Breast epithelium (tissue), 3 donors: ENCODE data around the gene CBARP.

Experiments
- POLR2A ChIP-seq: fragments of 450-650 bp; IDR thresholded peaks from one replicate; pipeline ENCODE4 v1.6.1; 2016; ENCODE audit warnings: antibody characterized with exemption, mild to moderate bottlenecking, moderate library complexity
- POLR2AphosphoS5 ChIP-seq, 3 donors: sonication (generic); formaldehyde crosslinking; IDR thresholded peaks; one replicate each; pipeline ENCODE4 v1.6.1; 2017; ENCODE audit warnings: antibody characterized with exemption in 3 of 3
- TF ChIP-seq, protein P1 (sequence below), 3 donors: fragments of 450-650 bp; IDR thresholded peaks; one replicate each; pipeline ENCODE4 v1.5.1; 2016 to 2017; ENCODE audit warnings: antibody characterized with exemption in 3 of 3, mild to moderate bottlenecking in 3 of 3, moderate library complexity in 3 of 3

DNA sequence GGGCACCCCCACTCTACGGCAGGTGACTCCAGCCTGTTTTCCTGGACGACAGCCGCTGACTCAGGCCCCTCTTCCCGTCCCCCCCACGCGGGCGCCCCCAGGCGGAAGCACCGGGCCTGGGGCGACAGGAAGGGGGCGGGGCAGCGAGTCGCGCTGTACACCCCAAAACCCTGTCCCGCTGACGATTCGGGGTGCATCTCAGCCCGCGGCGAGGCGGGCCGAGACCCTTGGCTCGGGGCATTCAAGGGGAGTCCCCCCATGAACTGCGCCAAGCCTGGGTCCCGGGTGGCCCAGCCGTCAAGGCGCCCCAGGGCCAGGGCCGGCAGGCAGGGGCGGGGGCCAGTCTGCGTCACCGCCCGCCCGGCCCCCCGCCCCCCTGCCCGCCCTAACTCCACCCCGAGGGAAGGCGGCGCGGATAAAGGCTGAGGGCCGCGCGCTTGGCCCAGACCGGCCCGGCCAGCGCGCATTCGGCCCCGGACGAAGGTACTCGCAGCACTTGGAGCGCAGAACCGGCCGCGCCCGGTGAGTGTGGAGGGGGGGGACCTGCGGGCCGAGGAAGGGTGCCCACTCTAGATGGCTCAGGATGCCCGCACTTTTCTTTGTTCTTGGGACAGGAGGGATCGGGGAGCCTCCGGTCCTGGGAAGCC lies 10.5 kb upstream of the CBARP start, which contains the start of gene MIDN:
- TF ChIP-seq, protein P1, sequence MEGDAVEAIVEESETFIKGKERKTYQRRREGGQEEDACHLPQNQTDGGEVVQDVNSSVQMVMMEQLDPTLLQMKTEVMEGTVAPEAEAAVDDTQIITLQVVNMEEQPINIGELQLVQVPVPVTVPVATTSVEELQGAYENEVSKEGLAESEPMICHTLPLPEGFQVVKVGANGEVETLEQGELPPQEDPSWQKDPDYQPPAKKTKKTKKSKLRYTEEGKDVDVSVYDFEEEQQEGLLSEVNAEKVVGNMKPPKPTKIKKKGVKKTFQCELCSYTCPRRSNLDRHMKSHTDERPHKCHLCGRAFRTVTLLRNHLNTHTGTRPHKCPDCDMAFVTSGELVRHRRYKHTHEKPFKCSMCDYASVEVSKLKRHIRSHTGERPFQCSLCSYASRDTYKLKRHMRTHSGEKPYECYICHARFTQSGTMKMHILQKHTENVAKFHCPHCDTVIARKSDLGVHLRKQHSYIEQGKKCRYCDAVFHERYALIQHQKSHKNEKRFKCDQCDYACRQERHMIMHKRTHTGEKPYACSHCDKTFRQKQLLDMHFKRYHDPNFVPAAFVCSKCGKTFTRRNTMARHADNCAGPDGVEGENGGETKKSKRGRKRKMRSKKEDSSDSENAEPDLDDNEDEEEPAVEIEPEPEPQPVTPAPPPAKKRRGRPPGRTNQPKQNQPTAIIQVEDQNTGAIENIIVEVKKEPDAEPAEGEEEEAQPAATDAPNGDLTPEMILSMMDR (IDR thresholded peaks at IDR 0.05): no peak
- TF ChIP-seq POLR2A (peak; percentile 81), POLR2AphosphoS5 (IDR thresholded peaks at IDR 0.05) (peak; percentile 71 to 89 (median 81))
